ENCODE data around the gene RHCG.

RHCG gene

GRCh38 chr15:89502867-89503595 lies 6.6 kb upstream of the RHCG start:
- H3K27ac ChIP-seq, result no peak overlapping the region
- no peak for TF ChIP-seq CTCF (conservative IDR thresholded peaks at IDR 0.05)
- TF ChIP-seq ZFX (IDR thresholded peaks at IDR 0.05), result no peak

GRCh38 chr15:89501646-89502045 lies 5.3 kb upstream of the RHCG start:
- H3K27ac ChIP-seq, result no peak overlapping the region
- TF ChIP-seq ZFX (IDR thresholded peaks at IDR 0.05), result no peak
- TF ChIP-seq CTCF (conservative IDR thresholded peaks at IDR 0.05), result no peak

DNA sequence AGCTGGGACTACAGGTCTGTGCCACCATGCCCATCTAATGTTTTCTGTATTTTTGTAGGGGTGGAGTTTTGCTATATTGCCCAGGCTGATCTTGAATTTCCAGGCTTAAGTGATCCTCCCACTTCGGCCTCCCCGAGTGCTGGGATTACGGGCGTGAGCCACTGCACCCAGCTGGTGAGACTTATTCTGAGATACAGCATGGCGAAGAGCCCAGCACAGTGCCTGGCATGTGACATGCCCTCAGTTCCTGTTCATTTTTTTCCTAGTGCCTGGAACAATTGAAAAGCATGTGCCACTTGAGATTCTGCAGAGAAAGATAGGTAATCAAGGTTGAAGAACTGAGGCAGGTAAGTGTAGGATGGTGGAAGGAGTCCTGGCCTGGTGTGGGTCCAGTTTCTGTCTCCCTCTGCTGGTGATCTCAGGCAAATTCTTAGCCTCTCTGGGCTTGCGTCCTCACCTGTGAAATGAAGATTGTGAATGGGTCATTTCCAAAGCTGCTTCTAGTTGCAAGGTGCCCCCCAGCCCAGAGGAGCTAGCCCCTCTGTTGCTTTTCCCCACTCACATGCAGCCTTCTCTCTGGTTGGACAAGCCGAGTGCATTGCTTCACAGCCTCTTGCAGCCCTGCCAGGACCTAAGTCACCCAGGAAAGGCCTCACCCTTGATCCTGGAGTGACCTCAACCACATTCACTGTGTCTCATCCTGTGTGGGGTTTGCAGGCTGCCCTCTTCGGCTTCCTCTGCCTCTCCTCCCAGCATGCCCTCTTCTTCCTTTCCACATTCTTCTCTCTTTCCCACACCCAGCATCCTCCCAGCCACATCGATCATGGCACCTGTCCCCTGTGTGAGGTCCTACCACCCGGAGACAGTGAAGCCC lies 4.3 kb upstream of the RHCG start:
- TF ChIP-seq ZFX (IDR thresholded peaks at IDR 0.05) (no peak), CTCF (conservative IDR thresholded peaks at IDR 0.05) (peak; percentile 74)
- no peak overlapping the region for H3K27ac ChIP-seq

- no peak for TF ChIP-seq ZFX (IDR thresholded peaks at IDR 0.05)
- TF ChIP-seq CTCF (conservative IDR thresholded peaks at IDR 0.05), result no peak
- peak overlapping the region; percentile 52 for H3K27ac ChIP-seq
Observed at GRCh38 chr15:89499156-89499555, 2.8 kb upstream of the RHCG start.

GRCh38 chr15:89498574-89498906 lies 2.2 kb upstream of the RHCG start:
- peak overlapping the region; percentile 52 for H3K27ac ChIP-seq
- TF ChIP-seq ZFX (IDR thresholded peaks at IDR 0.05) (no peak), CTCF (conservative IDR thresholded peaks at IDR 0.05) (no peak)

- TF ChIP-seq ZFX (IDR thresholded peaks at IDR 0.05) (no peak), CTCF (conservative IDR thresholded peaks at IDR 0.05) (no peak)
- H3K27ac ChIP-seq, result no peak overlapping the region
Observed at GRCh38 chr15:89497231-89497630, 848 bp upstream of the RHCG start.

- H3K27ac ChIP-seq, result no peak overlapping the region
- no peak for TF ChIP-seq ZFX (IDR thresholded peaks at IDR 0.05)
Observed at GRCh38 chr15:89495638-89496145, 691 bp downstream of the RHCG start.
